ENCODE results near the gene KLHL11. TPM values are rescaled to one million over a fixed set of nuclear protein-coding genes. Genes with fewer than 3 reads are reported as not detected.
A peak's percentile ranks its signal among the peaks of the same experiment; 100 is the strongest.

Gene KLHL11
- total RNA-seq, 1 experiment from 2014 or later = 29.2 TPM

DNA sequence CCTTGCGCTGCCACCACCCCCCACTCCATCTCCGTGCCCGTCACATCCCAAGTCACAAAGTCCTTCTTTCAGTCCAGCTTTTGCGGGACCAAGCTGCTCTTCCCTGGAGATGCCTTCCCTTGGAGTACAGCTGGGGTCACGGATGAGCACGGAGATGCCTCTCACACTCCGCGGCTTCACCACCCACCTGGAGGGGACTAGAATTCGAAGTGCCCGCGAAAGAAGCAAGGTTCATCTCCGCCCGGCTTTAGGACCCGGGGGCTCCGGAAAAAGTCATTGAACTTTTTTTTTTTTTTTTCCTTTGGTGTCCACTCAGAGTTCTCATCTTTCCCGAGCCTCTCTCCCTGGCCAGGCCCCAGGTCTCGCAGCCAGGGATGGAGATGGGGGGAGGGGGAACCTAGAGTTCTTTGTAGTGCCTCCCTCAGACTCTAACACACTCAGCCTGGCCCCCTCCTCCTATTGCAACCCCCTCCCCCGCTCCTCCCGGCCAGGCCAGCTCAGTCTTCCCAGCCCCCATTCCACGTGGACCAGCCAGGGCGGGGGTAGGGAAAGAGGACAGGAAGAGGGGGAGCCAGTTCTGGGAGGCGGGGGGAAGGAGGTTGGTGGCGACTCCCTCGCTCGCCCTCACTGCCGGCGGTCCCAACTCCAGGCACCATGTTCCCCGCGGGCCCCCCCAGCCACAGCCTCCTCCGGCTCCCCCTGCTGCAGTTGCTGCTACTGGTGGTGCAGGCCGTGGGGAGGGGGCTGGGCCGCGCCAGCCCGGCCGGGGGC is 52.7 kb downstream of the KLHL11 start, which contains the start of gene FKBP10:
Gene FKBP10, plus strand, starts transcription at position 624 of the 771 bp plus-strand sequence. Its CDS starts 31 bp downstream, at position 655.
- peak; percentile 70 for DNase-seq (ENCODE audit: extremely low read depth, low read depth)

DNA sequence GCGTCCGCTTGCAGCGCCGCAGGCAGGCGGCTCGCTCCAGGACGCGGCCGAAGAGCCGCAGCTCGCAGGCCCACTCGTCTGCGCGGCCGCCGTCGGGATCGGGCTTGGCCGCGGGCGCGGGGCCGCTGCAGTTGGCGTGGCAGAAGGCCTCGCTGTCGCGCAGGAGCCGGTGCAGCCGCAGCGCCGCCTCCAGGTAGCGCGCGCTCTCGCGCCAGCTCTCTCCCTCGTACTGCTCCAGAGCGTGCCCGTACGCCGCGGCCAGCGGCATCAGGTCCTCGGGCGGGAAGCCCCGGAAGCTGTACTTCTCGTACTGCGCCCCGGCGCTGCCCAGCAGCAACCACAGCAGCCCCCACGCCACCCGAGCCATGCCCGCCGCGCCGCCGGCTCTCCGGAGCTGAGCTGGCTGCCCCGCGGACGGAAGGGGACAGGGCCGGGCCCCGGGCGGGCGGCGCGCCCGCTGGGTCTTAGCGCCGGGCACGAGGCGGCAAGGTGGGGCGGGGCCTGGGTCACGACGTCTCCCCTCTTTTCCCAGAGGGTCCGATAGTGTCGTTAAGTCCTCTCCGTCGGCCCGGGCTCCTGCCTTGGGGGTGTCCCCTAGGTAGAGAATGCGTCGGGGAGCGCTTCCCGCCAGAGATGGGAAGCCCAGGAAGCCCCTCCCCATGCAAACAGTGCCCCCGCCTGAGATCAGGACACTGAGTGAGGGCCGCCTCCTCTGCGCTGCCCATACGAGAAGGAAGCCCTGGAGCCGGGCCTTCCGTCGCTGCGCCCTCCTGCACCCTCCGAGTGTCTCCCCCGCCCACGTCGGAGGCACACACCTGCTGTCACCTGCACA is 53.5 kb downstream of the KLHL11 start, which contains the start of gene P3H4:
Gene P3H4, minus strand, starts transcription at position 401 of the 832 bp plus-strand sequence. Its CDS starts 34 bp downstream, at position 367.
- peak; percentile 71 for DNase-seq (ENCODE audit: extremely low read depth, low read depth)

DNA sequence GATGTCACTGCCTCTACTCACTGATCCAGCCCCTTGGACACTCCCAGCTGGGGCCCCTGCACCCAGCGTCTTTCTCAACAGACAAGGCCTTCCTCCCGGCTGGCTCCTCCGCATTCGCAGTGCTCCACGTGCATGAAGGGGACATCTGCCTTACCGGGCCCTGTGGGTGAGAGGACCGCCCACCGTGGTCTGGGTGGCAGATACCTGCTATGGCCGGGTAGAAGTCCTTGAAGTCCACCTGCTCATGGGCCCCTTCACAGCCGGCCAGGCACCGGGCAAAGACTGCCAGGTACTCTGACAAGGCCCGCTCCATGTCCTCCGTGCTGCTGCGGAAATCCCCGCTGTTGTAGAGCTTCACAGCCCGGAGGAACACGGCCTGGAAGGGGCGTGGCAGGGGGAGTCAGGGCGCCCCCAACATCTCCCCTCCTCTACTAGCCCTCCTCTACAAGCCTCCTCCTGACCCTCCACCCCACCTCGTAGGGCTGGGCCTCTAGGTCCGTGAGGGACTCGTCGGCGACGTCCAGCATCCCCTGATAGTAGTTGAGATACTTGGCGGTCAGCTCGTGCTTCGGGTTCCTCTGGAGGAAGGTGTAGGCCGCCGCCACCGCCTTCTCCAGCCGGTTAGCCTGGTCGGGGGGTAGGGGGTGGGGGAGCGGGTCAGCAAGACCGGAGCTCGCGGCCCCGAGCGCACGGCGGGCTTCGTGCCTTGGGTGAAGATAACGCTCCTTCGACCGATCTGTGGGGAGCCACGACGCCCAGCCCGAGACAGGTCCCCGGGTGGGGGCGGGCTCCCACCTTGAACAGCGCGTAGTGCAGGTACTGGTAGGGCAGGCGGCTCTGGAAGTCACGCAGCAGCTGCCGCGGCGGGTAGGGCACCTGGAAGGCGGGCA is 54.3 kb downstream of the KLHL11 start:
- DNase-seq (ENCODE audit: extremely low read depth, low read depth) = no peak

DNA sequence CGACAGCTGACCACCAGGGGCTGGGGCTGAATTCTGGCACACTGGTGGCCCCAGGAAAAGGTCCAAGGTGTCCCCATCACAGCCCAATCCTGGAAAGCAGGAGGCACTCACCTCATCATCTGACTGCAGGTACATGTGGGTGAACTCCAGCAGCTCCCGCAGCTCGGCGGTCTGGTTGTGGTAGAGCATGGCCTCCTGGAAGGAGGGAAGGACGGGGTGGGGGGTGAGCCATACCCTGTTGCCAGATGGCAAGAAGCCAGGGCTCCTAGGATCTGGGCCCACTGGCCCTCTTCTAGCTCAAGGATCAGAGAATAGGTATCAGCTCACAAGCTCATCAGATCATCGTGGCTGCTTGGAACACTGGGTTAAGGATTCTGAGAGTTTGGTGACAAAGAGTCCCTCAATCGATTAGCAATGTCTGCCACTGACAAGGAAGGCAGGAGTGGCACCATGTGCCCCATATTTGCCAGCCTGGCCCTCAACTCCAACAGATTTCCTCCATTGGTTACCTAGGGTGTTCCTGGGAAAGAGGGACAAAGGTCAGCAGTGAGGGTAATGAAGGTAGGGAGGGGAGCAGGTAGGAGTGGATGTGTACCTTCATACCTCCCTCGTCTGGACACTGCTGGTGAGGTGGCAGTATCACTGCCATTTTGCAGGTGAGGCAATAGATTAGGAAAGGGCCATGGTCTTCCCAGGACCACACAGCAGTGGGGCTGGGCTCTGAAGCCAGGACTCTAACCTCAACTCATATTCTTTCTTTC is 58.4 kb downstream of the KLHL11 start:
- no peak for DNase-seq (ENCODE audit: extremely low read depth, low read depth)

Small RNAs within 50 kb of the gene (small RNA-seq; reads per million reads assigned to genes)
- gene AC125257.2 = 0 reads per million in 2 experiments

Other genes with a start within 250 kb of the KLHL11 start
- 0.42 TPM in 1 of 2 replicates, not detected in the other for gene KRT17, start 240.8 kb downstream of the KLHL11 start, total RNA-seq (2014; rRNA removed; shearing (Covaris generic))
- 356 and 499 TPM in 2 replicates for gene EIF1, start 176.5 kb downstream of the KLHL11 start, total RNA-seq (2014; rRNA removed; shearing (Covaris generic))
- gene GAST, start 153.1 kb downstream of the KLHL11 start, total RNA-seq (2014; rRNA removed; shearing (Covaris generic)) = not detected in 2 replicates
- 0.69 and 0.94 TPM in 2 replicates for gene HAP1, start 130.8 kb downstream of the KLHL11 start, total RNA-seq (2014; rRNA removed; shearing (Covaris generic))
- gene JUP, start 78.7 kb downstream of the KLHL11 start, total RNA-seq (2014; rRNA removed; shearing (Covaris generic)) = 142 and 158 TPM in 2 replicates
- 42.9 and 47.7 TPM in 2 replicates for gene P3H4, start 53.5 kb downstream of the KLHL11 start, total RNA-seq (2014; rRNA removed; shearing (Covaris generic))
- gene FKBP10, start 52.4 kb downstream of the KLHL11 start, total RNA-seq (2014; rRNA removed; shearing (Covaris generic)) = 264 and 267 TPM in 2 replicates
- gene NT5C3B, start 29.2 kb downstream of the KLHL11 start, total RNA-seq (2014; rRNA removed; shearing (Covaris generic)) = 103 and 119 TPM in 2 replicates
- gene KLHL10, start 27.6 kb downstream of the KLHL11 start, total RNA-seq (2014; rRNA removed; shearing (Covaris generic)) = 0.05 TPM in 1 of 2 replicates, not detected in the other
- gene ACLY, start 53.5 kb upstream of the KLHL11 start, total RNA-seq (2014; rRNA removed; shearing (Covaris generic)) = 100 and 114 TPM in 2 replicates
- 0.46 and 1.3 TPM in 2 replicates for gene ODAD4, start 65.2 kb upstream of the KLHL11 start, total RNA-seq (2014; rRNA removed; shearing (Covaris generic))
- gene CNP, start 101.4 kb upstream of the KLHL11 start, total RNA-seq (2014; rRNA removed; shearing (Covaris generic)) = 26.4 and 35.2 TPM in 2 replicates
- 107 and 109 TPM in 2 replicates for gene DNAJC7, start 152.0 kb upstream of the KLHL11 start, total RNA-seq (2014; rRNA removed; shearing (Covaris generic))
- 53.1 and 60.9 TPM in 2 replicates for gene NKIRAS2, start 154.7 kb upstream of the KLHL11 start, total RNA-seq (2014; rRNA removed; shearing (Covaris generic))
- 1.2 and 1.5 TPM in 2 replicates for gene C17orf113, start 185.2 kb upstream of the KLHL11 start, total RNA-seq (2014; rRNA removed; shearing (Covaris generic))
- 0.10 and 0.20 TPM in 2 replicates for gene ZNF385C, start 233.1 kb upstream of the KLHL11 start, total RNA-seq (2014; rRNA removed; shearing (Covaris generic))
- gene DHX58, start 247.3 kb upstream of the KLHL11 start, total RNA-seq (2014; rRNA removed; shearing (Covaris generic)) = 3.7 and 3.8 TPM in 2 replicates